Measurements from ENCODE around the gene HSPBAP1.

Gene HSPBAP1

DNA sequence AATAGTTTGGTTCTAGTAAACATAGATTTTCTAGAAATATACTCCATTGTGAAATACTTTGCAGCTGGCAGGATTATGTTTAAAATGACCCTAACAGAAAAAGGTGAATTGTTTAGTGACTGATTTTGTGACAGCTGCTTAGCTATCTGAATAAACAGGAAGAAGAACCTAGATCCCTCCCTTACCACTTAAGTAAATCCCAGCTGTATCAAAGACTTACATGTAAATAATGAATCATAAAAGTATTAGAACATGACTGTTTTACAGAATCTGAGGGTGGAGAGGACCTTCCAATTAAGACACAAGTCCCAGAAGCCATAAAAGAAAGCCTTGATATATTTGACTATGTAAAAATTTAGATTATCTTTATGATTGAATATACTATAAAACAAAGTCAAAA, 17.1 kb upstream of the HSPBAP1 start:
- TF ChIP-seq GLIS3 (CRISPR knock-in tag; IDR thresholded peaks at IDR 0.05) = no peak
- no peak for TF ChIP-seq ESRRG (CRISPR knock-in tag; IDR thresholded peaks at IDR 0.05)
- TF ChIP-seq OSR1 (CRISPR knock-in tag; IDR thresholded peaks at IDR 0.05) = no peak
- TF ChIP-seq CREB5 (CRISPR knock-in tag; IDR thresholded peaks at IDR 0.05; ENCODE audit: low read depth) = no peak
- no peak for TF ChIP-seq POU6F1 (CRISPR knock-in tag; IDR thresholded peaks at IDR 0.05; ENCODE audit: borderline replicate concordance, low read depth)
- no peak for TF ChIP-seq TSHZ2 (CRISPR knock-in tag; IDR thresholded peaks at IDR 0.05)
- TF ChIP-seq SNAI2 (CRISPR knock-in tag; IDR thresholded peaks at IDR 0.05) = no peak
- no peak for TF ChIP-seq CSDC2 (CRISPR knock-in tag; IDR thresholded peaks at IDR 0.05)
- no peak for TF ChIP-seq RARB (CRISPR knock-in tag; IDR thresholded peaks at IDR 0.05)
- no peak for TF ChIP-seq ZNF565 (CRISPR knock-in tag; conservative IDR thresholded peaks at IDR 0.05; ENCODE audit: low read depth)
- no peak for TF ChIP-seq BACH2 (CRISPR knock-in tag; IDR thresholded peaks at IDR 0.05; ENCODE audit: borderline replicate concordance)
- TF ChIP-seq ZC3H10 (CRISPR knock-in tag; IDR thresholded peaks at IDR 0.05) = no peak
- no peak for ATAC-seq

DNA sequence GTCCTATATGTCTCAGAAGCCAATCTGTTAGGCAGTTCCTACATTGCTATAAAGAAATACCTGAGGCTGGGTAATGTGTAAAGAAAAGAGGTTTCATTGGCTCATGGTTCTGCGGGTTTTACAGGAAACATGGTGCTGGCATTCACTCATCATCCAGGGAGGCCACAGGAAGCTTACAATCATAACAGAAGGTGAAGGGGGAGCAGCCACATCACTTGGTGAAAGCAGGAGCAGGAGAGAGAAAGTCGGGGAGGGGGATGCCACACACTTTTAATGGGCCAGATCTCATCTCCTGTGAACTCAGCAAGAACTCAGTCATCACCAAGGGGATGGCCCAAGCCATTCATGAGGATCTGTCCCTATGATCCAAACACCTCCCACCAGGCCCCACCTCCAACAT, 10.3 kb upstream of the HSPBAP1 start:
- no peak for ATAC-seq
- TF ChIP-seq ISL1 (CRISPR knock-in tag; IDR thresholded peaks at IDR 0.05) (no peak), ZNF8 (CRISPR knock-in tag; IDR thresholded peaks at IDR 0.05) (no peak), PPARA (CRISPR knock-in tag; IDR thresholded peaks at IDR 0.05; ENCODE audit: borderline replicate concordance) (no peak), RARB (CRISPR knock-in tag; IDR thresholded peaks at IDR 0.05) (no peak), CSDC2 (CRISPR knock-in tag; IDR thresholded peaks at IDR 0.05) (no peak), POU6F1 (CRISPR knock-in tag; IDR thresholded peaks at IDR 0.05; ENCODE audit: borderline replicate concordance, low read depth) (no peak)
- TF ChIP-seq, protein P1, sequence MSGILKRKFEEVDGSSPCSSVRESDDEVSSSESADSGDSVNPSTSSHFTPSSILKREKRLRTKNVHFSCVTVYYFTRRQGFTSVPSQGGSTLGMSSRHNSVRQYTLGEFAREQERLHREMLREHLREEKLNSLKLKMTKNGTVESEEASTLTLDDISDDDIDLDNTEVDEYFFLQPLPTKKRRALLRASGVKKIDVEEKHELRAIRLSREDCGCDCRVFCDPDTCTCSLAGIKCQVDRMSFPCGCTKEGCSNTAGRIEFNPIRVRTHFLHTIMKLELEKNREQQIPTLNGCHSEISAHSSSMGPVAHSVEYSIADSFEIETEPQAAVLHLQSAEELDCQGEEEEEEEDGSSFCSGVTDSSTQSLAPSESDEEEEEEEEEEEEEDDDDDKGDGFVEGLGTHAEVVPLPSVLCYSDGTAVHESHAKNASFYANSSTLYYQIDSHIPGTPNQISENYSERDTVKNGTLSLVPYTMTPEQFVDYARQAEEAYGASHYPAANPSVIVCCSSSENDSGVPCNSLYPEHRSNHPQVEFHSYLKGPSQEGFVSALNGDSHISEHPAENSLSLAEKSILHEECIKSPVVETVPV (CRISPR knock-in tag; IDR thresholded peaks at IDR 0.05) = no peak

DNA sequence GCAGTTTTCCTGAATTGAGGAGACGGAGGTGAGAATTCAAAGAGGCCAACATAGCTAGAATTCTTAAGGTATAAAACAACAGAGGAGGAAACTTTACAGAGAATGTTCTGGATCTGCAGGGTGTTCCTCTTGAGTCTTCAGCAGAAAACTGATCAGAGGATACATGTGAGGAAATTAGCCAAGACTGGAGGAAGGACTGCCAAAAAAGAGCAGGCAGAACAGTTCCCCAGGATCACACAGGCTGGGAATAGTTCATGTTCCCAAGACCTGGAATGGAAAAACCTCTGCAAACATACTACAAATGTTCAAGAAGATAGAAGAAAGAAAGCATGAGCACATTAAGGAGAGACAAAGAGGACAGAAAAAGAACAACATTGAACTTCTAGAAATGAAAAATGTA, 8.7 kb upstream of the HSPBAP1 start:
- no peak for ATAC-seq
- TF ChIP-seq, protein P1 (CRISPR knock-in tag; IDR thresholded peaks at IDR 0.05) = no peak
- no peak for TF ChIP-seq RARB (CRISPR knock-in tag; IDR thresholded peaks at IDR 0.05)
- TF ChIP-seq ISL1 (CRISPR knock-in tag; IDR thresholded peaks at IDR 0.05) = no peak
- TF ChIP-seq CSDC2 (CRISPR knock-in tag; IDR thresholded peaks at IDR 0.05) = no peak
- no peak for TF ChIP-seq TSHZ2 (CRISPR knock-in tag; IDR thresholded peaks at IDR 0.05)
- TF ChIP-seq TCF4 (CRISPR knock-in tag; IDR thresholded peaks at IDR 0.05; ENCODE audit: borderline replicate concordance) = no peak
- TF ChIP-seq ZC3H10 (CRISPR knock-in tag; IDR thresholded peaks at IDR 0.05) = no peak
- TF ChIP-seq TOX (CRISPR knock-in tag; IDR thresholded peaks at IDR 0.05; ENCODE audit: borderline replicate concordance) = no peak
- TF ChIP-seq ZFP30 (CRISPR knock-in tag; IDR thresholded peaks at IDR 0.05) = no peak
- TF ChIP-seq ZNF70 (CRISPR knock-in tag; IDR thresholded peaks at IDR 0.05) = no peak
- TF ChIP-seq OSR1 (CRISPR knock-in tag; IDR thresholded peaks at IDR 0.05) = no peak
- TF ChIP-seq PPARA (CRISPR knock-in tag; IDR thresholded peaks at IDR 0.05; ENCODE audit: borderline replicate concordance) = no peak
- no peak for TF ChIP-seq ZNF565 (CRISPR knock-in tag; conservative IDR thresholded peaks at IDR 0.05; ENCODE audit: low read depth)
- no peak for TF ChIP-seq GLIS3 (CRISPR knock-in tag; IDR thresholded peaks at IDR 0.05)
- TF ChIP-seq BACH2 (CRISPR knock-in tag; IDR thresholded peaks at IDR 0.05; ENCODE audit: borderline replicate concordance) = no peak
- no peak for TF ChIP-seq ZFP3 (CRISPR knock-in tag; IDR thresholded peaks at IDR 0.05)

Measured in SK-N-SH treated with all-trans-retinoic acid at 6 μM for 48 hours (cell line).